ENCODE measurements around the gene PHLPP1. TPM values are rescaled to one million over a fixed set of nuclear protein-coding genes. Genes with fewer than 3 reads are reported as not detected.

PHLPP1 gene
- total and polyA plus RNA-seq, 2 donors from 2014 or later, result 2.9 to 13.0 TPM

- intact Hi-C loops (cut with DNase I), result no loop called here
- Histone ChIP-seq H3K9me3 (ENCODE audit: control insufficient read depth in 2 of 3, insufficient read depth in 1 of 3, low read length in 3 of 3) (no peaks in the 10 kb centered on the region), H3K4me1 (ENCODE audit: control insufficient read depth in 2 of 3, insufficient read depth in 2 of 3, low read depth in 1 of 3, low read length in 3 of 3) (no peaks in the 10 kb centered on the region), H3K27me3 (ENCODE audit: control insufficient read depth, insufficient read depth, low read length) (no peaks in the 10 kb centered on the region), H3K27ac (ENCODE audit: low read depth in 2 of 2, low read length in 2 of 2) (no peak overlapping the region), H3K9ac (ENCODE audit: low read length in 3 of 3) (no peak overlapping the region), H3K36me3 (ENCODE audit: control insufficient read depth in 2 of 3, insufficient read depth in 3 of 3, low read length in 3 of 3) (no peaks in the 10 kb centered on the region), H3K4me3 (ENCODE audit: low read length in 3 of 3) (no peak overlapping the region)
- TF ChIP-seq CTCF (IDR thresholded peaks at IDR 0.05; ENCODE audit: borderline replicate concordance, extremely low read depth, insufficient read depth), result no peak
- FAIRE-seq (no peak), DNase-seq (no peak)
These were observed 223.1 kb downstream of the PHLPP1 start for GRCh38 chr18:62938487-62938886.

GRCh38 chr18:62939433-62939832 lies 224.1 kb downstream of the PHLPP1 start:
- DNase-seq (peak in 2 of 5 donors; percentile 26 to 67), FAIRE-seq (peak; percentile 87)
- TF ChIP-seq CTCF (IDR thresholded peaks at IDR 0.05; ENCODE audit: borderline replicate concordance, extremely low read depth, insufficient read depth), result no peak
- Histone ChIP-seq H3K4me3 (ENCODE audit: low read length in 3 of 3) (no peak overlapping the region), H3K9ac (ENCODE audit: low read length in 3 of 3) (no peak overlapping the region), H3K27ac (ENCODE audit: low read depth in 2 of 2, low read length in 2 of 2) (no peak overlapping the region), H3K4me1 (ENCODE audit: control insufficient read depth in 2 of 3, insufficient read depth in 2 of 3, low read depth in 1 of 3, low read length in 3 of 3) (no peaks in the 10 kb centered on the region), H3K9me3 (ENCODE audit: control insufficient read depth in 2 of 3, insufficient read depth in 1 of 3, low read length in 3 of 3) (no peaks in the 10 kb centered on the region), H3K36me3 (ENCODE audit: control insufficient read depth in 2 of 3, insufficient read depth in 3 of 3, low read length in 3 of 3) (no peaks in the 10 kb centered on the region), H3K27me3 (ENCODE audit: control insufficient read depth, insufficient read depth, low read length) (no peaks in the 10 kb centered on the region)
- intact Hi-C loops (cut with DNase I), result no loop called here

GRCh38 chr18:62939926-62940325 lies 224.6 kb downstream of the PHLPP1 start:
- no peaks in the 10 kb centered on the region for H3K9me3 ChIP-seq (ENCODE audit: control insufficient read depth in 2 of 3, insufficient read depth in 1 of 3, low read length in 3 of 3)
- intact Hi-C loops (cut with DNase I), result no loop called here
- H3K36me3 ChIP-seq (ENCODE audit: control insufficient read depth in 2 of 3, insufficient read depth in 3 of 3, low read length in 3 of 3), result no peaks in the 10 kb centered on the region
- H3K9ac ChIP-seq (ENCODE audit: low read length in 3 of 3), result no peak overlapping the region
- H3K27ac ChIP-seq (ENCODE audit: low read depth in 2 of 2, low read length in 2 of 2), result no peak overlapping the region
- DNase-seq, result no peak
- no peak for FAIRE-seq
- TF ChIP-seq CTCF (IDR thresholded peaks at IDR 0.05; ENCODE audit: borderline replicate concordance, extremely low read depth, insufficient read depth), result no peak
- H3K4me1 ChIP-seq (ENCODE audit: control insufficient read depth in 2 of 3, insufficient read depth in 2 of 3, low read depth in 1 of 3, low read length in 3 of 3), result no peaks in the 10 kb centered on the region
- no peak overlapping the region for H3K4me3 ChIP-seq (ENCODE audit: low read length in 3 of 3)
- no peaks in the 10 kb centered on the region for H3K27me3 ChIP-seq (ENCODE audit: control insufficient read depth, insufficient read depth, low read length)

GRCh38 chr18:62942578-62942977 lies 227.2 kb downstream of the PHLPP1 start:
- no peak overlapping the region for H3K27ac ChIP-seq (ENCODE audit: low read depth in 2 of 2, low read length in 2 of 2)

More at GRCh38 chr18:62942578-62942977, 227.2 kb downstream of the PHLPP1 start:
- TF ChIP-seq CTCF (IDR thresholded peaks at IDR 0.05; ENCODE audit: borderline replicate concordance, extremely low read depth, insufficient read depth), result no peak
- Histone ChIP-seq H3K27me3 (ENCODE audit: control insufficient read depth, insufficient read depth, low read length) (no peaks in the 10 kb centered on the region), H3K9me3 (ENCODE audit: control insufficient read depth in 2 of 3, insufficient read depth in 1 of 3, low read length in 3 of 3) (no peaks in the 10 kb centered on the region), H3K4me1 (ENCODE audit: control insufficient read depth in 2 of 3, insufficient read depth in 2 of 3, low read depth in 1 of 3, low read length in 3 of 3) (no peaks in the 10 kb centered on the region), H3K9ac (ENCODE audit: low read length in 3 of 3) (no peak overlapping the region), H3K4me3 (ENCODE audit: low read length in 3 of 3) (no peak overlapping the region), H3K36me3 (ENCODE audit: control insufficient read depth in 2 of 3, insufficient read depth in 3 of 3, low read length in 3 of 3) (peaks cover 2 to 7% (median 6%) of the 10 kb centered on the region in 3 donors)
- DNase-seq (no peak), FAIRE-seq (no peak)
- intact Hi-C loops (cut with DNase I), result no loop called here

Measured in kidney (tissue), 14 donors.